Sigmoid colon (tissue), 7 donors: ENCODE results near the gene ZNF132. TPM values are rescaled to one million over a fixed set of nuclear protein-coding genes. Genes with fewer than 3 reads are reported as not detected.

ENCODE experiments used
- DNase-seq: peaks from one replicate; pipeline ENCODE4 v3.0.0-alpha.2; 2019
- H3K27ac ChIP-seq, 4 donors: fragments of 200-600 bp; sonication (generic); one replicate each; pipeline ENCODE4 v1.5.1; 2016 to 2019; ENCODE audit warnings: mild to moderate bottlenecking in 1 of 4
- H3K27me3 ChIP-seq, 3 donors: fragments of 200-600 bp; sonication (generic); one replicate each; pipeline ENCODE4 v1.5.1; 2019; ENCODE audit warnings: mild to moderate bottlenecking in 1 of 3
- H3K36me3 ChIP-seq, 4 donors: fragments of 200-600 bp; sonication (generic); one replicate each; pipeline ENCODE4 v1.5.1; 2016 to 2019
- H3K4me1 ChIP-seq, 4 donors: fragments of 200-600 bp; sonication (generic); one replicate each; pipeline ENCODE4 v1.5.1; 2017 to 2019
- H3K4me3 ChIP-seq, 4 donors: fragments of 200-600 bp; sonication (generic); one replicate each; pipeline ENCODE4 v1.5.1; 2017 to 2019; ENCODE audit warnings: mild to moderate bottlenecking in 2 of 4, moderate library complexity in 1 of 4
- H3K9me3 ChIP-seq, 4 donors: fragments of 200-600 bp in 3 of 4; sonication (generic) in 3 of 4; one replicate each; pipeline versions ENCODE4 v1.5.1 to v1.6.1; 2013 to 2019
- CTCF ChIP-seq, 4 experiments: fragments of 450-650 bp in 3 of 4; fragments of 200-600 bp in 1 of 4; IDR thresholded peaks; one replicate each; pipeline ENCODE4 v1.5.1; 2016 to 2019; ENCODE audit warnings: antibody characterized with exemption in 4 of 4, mild to moderate bottlenecking in 3 of 4, moderate library complexity in 2 of 4
- EP300 ChIP-seq, 4 donors: sonication (generic); formaldehyde crosslinking; IDR thresholded peaks; one replicate each; pipeline ENCODE4 v1.6.1; 2017; ENCODE audit warnings: antibody characterized with exemption in 4 of 4
- POLR2A ChIP-seq, 2 donors: fragments of 450-650 bp; IDR thresholded peaks; one replicate each; pipeline ENCODE4 v1.6.1; 2016; ENCODE audit warnings: antibody characterized with exemption in 2 of 2, mild to moderate bottlenecking in 2 of 2, moderate library complexity in 2 of 2
- POLR2AphosphoS5 ChIP-seq, 4 donors: sonication (generic); formaldehyde crosslinking; IDR thresholded peaks; one replicate each; pipeline ENCODE4 v1.6.1; 2017; ENCODE audit warnings: antibody characterized with exemption in 4 of 4
- WGBS, 2 donors: extraction: QIAGEN DNeasy Blood & Tissue Kit; methylation state at CpG; one replicate each; pipeline ENCODE4 v1.1.7; 2013; 5-methylcytosine and 5-hydroxymethylcytosine counted together
- intact Hi-C: fragments of 100-400 bp; cut with DNase I; formaldehyde crosslinking; loops from one replicate; pipeline ENCODE4 v1.15.1; 2023
- polyA plus RNA-seq, 3 donors: library from polyadenylated mRNA; stranded (reverse); fragments of 200-250 nt; gene quantifications; one replicate each; pipeline ENCODE4 v1.2.3, GENCODE V29; 2013
- total RNA-seq, 4 donors: library from RNA; depleted of rRNA; stranded (reverse); fragments of >200 nt; gene quantifications; one replicate each; pipeline ENCODE4 v1.1.0, GENCODE V29; 2016
- donor health status: healthy with polysubstance abuse.
- donor health status: Bipolar disorder and iron deficiency.
- donor health status: healthy.

Gene ZNF132
- total and polyA plus RNA-seq, 7 donors = 0.60 to 12.2 (median 5.7) TPM; not detected in 1

DNA sequence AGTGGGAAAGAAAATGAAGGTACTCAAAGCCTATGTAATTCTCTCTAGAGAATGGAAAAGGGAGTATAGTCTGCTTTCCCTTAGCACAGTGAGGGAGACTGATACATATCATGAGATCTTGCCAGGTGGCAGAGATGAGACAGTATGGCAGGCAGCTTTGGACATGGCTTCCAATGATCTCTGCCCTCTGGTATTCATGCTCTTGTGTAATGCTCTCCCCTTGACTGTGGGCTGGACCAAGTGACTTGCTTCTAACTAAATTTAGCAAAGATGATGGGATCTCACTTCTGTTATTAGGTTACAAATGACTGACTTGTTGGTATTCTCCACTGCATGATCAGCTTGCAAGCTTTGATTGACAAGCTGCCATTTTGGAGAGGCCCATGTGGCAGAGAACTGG is 10.2 kb downstream of the ZNF132 start:
- no peak overlapping the region for H3K27ac ChIP-seq
- no peaks in the 10 kb centered on the region for H3K27me3 ChIP-seq
- no peak for DNase-seq
- H3K36me3 ChIP-seq = peaks cover 14 to 30% (median 19%) of the 10 kb centered on the region in 4 donors
- intact Hi-C loops = no loop called here
- peaks cover 61 to 85% (median 72%) of the 10 kb centered on the region in 4 donors for H3K9me3 ChIP-seq
- H3K4me1 ChIP-seq = no peaks in the 10 kb centered on the region
- no peak for TF ChIP-seq EP300 (IDR thresholded peaks at IDR 0.05)
- TF ChIP-seq POLR2A (IDR thresholded peaks at IDR 0.05) = no peak
- TF ChIP-seq POLR2AphosphoS5 (IDR thresholded peaks at IDR 0.05) = no peak
- no peak for TF ChIP-seq CTCF (IDR thresholded peaks at IDR 0.05)
- no peak overlapping the region for H3K4me3 ChIP-seq

- no peak for DNase-seq
- Histone ChIP-seq H3K9me3 (peaks cover 50 to 73% (median 61%) of the 10 kb centered on the region in 4 donors), H3K4me1 (no peaks in the 10 kb centered on the region), H3K36me3 (peaks cover 2 to 19% (median 7%) of the 10 kb centered on the region in 4 donors), H3K27ac (no peak overlapping the region), H3K27me3 (no peaks in the 10 kb centered on the region), H3K4me3 (no peak overlapping the region)
- intact Hi-C loops = no loop called here
- TF ChIP-seq POLR2AphosphoS5 (IDR thresholded peaks at IDR 0.05) (no peak), CTCF (IDR thresholded peaks at IDR 0.05) (no peak), POLR2A (IDR thresholded peaks at IDR 0.05) (no peak), EP300 (IDR thresholded peaks at IDR 0.05) (no peak)
- WGBS, 2 donors = 64 to 72% methylated on average over 1 of the region's 1 CpG
These were observed 11.3 kb downstream of the ZNF132 start for GRCh38 chr19:58428617-58429016.

- DNase-seq = no peak
- Histone ChIP-seq H3K4me1 (no peaks in the 10 kb centered on the region), H3K4me3 (no peak overlapping the region), H3K27ac (no peak overlapping the region), H3K9me3 (peaks cover 0 to 6% (median 4%) of the 10 kb centered on the region in 4 donors), H3K36me3 (peaks cover 25 to 69% (median 32%) of the 10 kb centered on the region in 4 donors), H3K27me3 (no peaks in the 10 kb centered on the region)
- 96 to 98% methylated on average over 7 of the region's 7 CpGs for WGBS, 2 donors
- TF ChIP-seq POLR2AphosphoS5 (IDR thresholded peaks at IDR 0.05) (no peak), POLR2A (IDR thresholded peaks at IDR 0.05) (no peak), CTCF (IDR thresholded peaks at IDR 0.05) (no peak), EP300 (IDR thresholded peaks at IDR 0.05) (no peak)
- intact Hi-C loops = no loop called here
These were observed 22.9 kb downstream of the ZNF132 start for GRCh38 chr19:58417071-58417470.

DNA sequence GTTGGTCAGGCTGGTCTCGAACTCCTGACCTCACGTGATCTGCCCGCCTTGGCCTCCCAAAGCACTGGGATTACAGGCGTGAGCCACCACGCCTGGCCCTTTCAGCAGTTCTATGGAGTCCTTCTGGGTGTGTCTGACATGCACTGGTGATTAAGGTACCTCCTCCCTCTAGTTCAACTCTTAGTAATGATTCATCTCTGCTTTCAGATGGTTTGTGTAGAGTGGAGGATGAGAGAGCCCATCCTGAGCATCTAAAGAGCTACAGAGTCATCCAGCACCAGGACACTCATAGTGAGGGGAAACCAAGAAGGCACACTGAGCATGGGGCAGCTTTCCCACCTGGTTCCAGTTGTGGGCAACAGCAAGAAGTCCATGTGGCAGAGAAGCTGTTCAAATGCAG is 23.3 kb downstream of the ZNF132 start:
- H3K4me3 ChIP-seq = no peak overlapping the region
- H3K27me3 ChIP-seq = no peaks in the 10 kb centered on the region
- TF ChIP-seq POLR2A (IDR thresholded peaks at IDR 0.05) (no peak), CTCF (IDR thresholded peaks at IDR 0.05) (no peak), EP300 (IDR thresholded peaks at IDR 0.05) (no peak), POLR2AphosphoS5 (IDR thresholded peaks at IDR 0.05) (no peak)
- H3K27ac ChIP-seq = no peak overlapping the region
- intact Hi-C loops = no loop called here
- no peak for DNase-seq
- H3K4me1 ChIP-seq = no peaks in the 10 kb centered on the region
- 97 to 98% methylated on average over 5 of the region's 5 CpGs for WGBS, 2 donors
- H3K9me3 ChIP-seq = peaks cover 0 to 6% (median 4%) of the 10 kb centered on the region in 4 donors
- H3K36me3 ChIP-seq = peaks cover 25 to 65% (median 32%) of the 10 kb centered on the region in 4 donors
